Measurements from ENCODE around the gene ASB1. TPM values are rescaled to one million over a fixed set of nuclear protein-coding genes. Genes with fewer than 3 reads are reported as not detected.
"Not testable (repeated sequence)": the region's sequence is repeated elsewhere in the genome, so short reads cannot be mapped to it uniquely, and the experiment has no call there.

Gene ASB1
- total RNA-seq, 2 experiments from 2014 or later = 14.3 to 19.6 TPM

DNA sequence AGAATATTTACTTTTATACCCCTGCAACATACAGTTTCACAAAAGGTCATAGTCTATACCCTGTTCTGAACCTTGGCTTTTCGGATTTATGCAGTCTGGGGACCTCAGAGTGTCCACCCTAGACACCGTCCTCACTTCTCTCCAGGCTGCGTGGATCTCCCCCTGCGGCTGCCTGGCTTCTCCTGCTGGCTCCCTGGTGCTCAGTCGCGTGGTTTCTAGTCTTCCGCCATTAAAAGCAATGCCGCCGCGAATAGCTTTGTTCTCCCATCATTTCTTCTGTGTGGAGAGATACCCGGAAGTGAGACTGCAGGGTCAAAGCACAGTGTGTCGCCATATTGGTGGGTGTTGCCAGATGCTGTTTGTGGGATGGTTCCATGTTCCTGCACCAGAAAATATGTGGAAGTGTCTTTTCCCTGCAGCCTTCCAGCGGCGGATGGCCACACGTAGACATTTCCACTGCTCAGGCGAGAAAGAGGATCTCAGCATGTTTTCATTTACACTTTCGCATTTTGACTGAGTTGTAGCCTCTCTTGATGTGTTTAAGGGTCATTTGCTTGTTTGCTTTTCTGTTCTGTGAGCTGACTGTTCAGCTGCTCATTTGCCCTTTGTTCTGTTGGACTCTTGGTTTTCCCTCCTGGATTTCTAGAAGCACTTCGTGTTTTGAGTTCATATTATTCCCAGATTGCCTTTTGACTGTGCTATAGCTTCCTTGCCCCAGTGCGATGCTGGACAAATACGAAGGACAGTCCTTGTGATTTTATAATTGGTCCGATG, 22.9 kb upstream of the ASB1 start:
- no peak for ATAC-seq (ENCODE audit: poor library complexity)
- intact Hi-C loops (cut with DNase I, micrococcal nuclease) = no loop called here
- H3K4me1 ChIP-seq (ENCODE audit: insufficient read depth, low read length) = peaks cover 7% of the 10 kb centered on the region
- H3K4me3 Mint-ChIP-seq = no peak overlapping the region
- H3K36me3 Mint-ChIP-seq (ENCODE audit: low read depth) = peaks cover 12% of the 10 kb centered on the region
- H3K27me3 ChIP-seq (ENCODE audit: control insufficient read depth in 1 of 2, insufficient read depth in 2 of 2, low read length in 2 of 2) = no peaks in the 10 kb centered on the region
- no peak overlapping the region for H3K27ac Mint-ChIP-seq
- TF ChIP-seq, protein P1, sequence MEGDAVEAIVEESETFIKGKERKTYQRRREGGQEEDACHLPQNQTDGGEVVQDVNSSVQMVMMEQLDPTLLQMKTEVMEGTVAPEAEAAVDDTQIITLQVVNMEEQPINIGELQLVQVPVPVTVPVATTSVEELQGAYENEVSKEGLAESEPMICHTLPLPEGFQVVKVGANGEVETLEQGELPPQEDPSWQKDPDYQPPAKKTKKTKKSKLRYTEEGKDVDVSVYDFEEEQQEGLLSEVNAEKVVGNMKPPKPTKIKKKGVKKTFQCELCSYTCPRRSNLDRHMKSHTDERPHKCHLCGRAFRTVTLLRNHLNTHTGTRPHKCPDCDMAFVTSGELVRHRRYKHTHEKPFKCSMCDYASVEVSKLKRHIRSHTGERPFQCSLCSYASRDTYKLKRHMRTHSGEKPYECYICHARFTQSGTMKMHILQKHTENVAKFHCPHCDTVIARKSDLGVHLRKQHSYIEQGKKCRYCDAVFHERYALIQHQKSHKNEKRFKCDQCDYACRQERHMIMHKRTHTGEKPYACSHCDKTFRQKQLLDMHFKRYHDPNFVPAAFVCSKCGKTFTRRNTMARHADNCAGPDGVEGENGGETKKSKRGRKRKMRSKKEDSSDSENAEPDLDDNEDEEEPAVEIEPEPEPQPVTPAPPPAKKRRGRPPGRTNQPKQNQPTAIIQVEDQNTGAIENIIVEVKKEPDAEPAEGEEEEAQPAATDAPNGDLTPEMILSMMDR (IDR thresholded peaks at IDR 0.05) = no peak
- H3K9me3 Mint-ChIP-seq = no peaks in the 10 kb centered on the region
- H3K4me1 Mint-ChIP-seq (ENCODE audit: low read depth) = no peaks in the 10 kb centered on the region
- ChIA-PET POLR2A (no interaction called here), CTCF (no interaction called here)
- no peaks in the 10 kb centered on the region for H3K27me3 Mint-ChIP-seq
- no peak overlapping the region for H3K4me3 ChIP-seq (ENCODE audit: low read length)
- no peak for DNase-seq
- no peaks in the 10 kb centered on the region for H3K9me3 ChIP-seq (ENCODE audit: control insufficient read depth in 1 of 2, insufficient read depth in 1 of 2, low read length in 2 of 2)
- H3K36me3 ChIP-seq (ENCODE audit: insufficient read depth, low read length) = no peaks in the 10 kb centered on the region
- H3K27ac ChIP-seq (ENCODE audit: low read depth in 1 of 2, low read length in 2 of 2) = no peak overlapping the region

DNA sequence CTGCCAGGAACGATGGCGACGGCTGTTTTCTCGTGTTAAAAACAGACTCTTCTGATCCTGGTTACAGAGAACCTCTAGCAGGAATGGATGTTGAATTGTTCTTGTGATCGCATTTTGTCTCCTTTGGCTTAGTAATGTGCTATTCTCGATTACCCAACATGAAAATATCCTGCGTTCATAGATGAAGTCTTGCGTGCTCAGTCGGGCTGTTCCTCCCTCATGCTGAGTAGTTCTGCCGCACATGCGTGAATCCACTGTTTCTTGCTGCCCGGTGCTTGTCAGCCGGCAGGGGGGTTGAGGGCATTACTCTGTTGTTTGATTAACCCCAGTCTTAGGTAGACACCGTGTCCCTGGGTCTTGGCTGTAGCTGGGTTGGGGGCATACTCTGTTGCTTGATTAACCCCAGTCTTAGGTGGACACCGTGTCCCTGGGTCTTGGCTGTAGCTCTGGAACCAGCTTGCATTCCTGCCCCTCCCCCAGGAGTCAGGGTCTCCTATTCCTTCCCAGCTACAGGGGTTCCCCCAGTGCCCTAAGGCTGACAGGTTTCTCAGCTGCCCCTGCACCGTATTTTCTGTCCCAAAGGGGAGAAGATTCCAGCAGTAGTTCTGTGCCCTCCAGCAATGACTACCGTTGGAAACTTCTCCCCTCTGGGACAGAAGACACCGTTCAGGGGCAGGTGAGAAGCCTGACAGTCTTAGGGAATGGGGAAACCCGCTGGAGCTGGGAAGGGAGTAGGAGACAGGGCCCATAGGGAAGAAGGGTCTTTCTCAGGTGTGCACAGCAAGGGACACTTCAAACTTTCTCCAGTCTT, 22.1 kb upstream of the ASB1 start:
- no peaks in the 10 kb centered on the region for H3K27me3 ChIP-seq (ENCODE audit: control insufficient read depth in 1 of 2, insufficient read depth in 2 of 2, low read length in 2 of 2)
- no peak overlapping the region for H3K27ac Mint-ChIP-seq
- ATAC-seq (ENCODE audit: poor library complexity) (no peak), DNase-seq (no peak)
- intact Hi-C loops (cut with DNase I, micrococcal nuclease) = no loop called here
- H3K9me3 Mint-ChIP-seq = no peaks in the 10 kb centered on the region
- no peaks in the 10 kb centered on the region for H3K27me3 Mint-ChIP-seq
- H3K36me3 Mint-ChIP-seq (ENCODE audit: low read depth) = peaks cover 8% of the 10 kb centered on the region
- no peaks in the 10 kb centered on the region for H3K4me1 Mint-ChIP-seq (ENCODE audit: low read depth)
- ChIA-PET POLR2A (no interaction called here), CTCF (no interaction called here)
- H3K4me3 Mint-ChIP-seq = no peak overlapping the region
- no peaks in the 10 kb centered on the region for H3K9me3 ChIP-seq (ENCODE audit: control insufficient read depth in 1 of 2, insufficient read depth in 1 of 2, low read length in 2 of 2)
- H3K36me3 ChIP-seq (ENCODE audit: insufficient read depth, low read length) = no peaks in the 10 kb centered on the region
- H3K4me1 ChIP-seq (ENCODE audit: insufficient read depth, low read length) = peaks cover 7% of the 10 kb centered on the region
- TF ChIP-seq, protein P1 (IDR thresholded peaks at IDR 0.05) = no peak
- no peak overlapping the region for H3K4me3 ChIP-seq (ENCODE audit: low read length)
- H3K27ac ChIP-seq (ENCODE audit: low read depth in 1 of 2, low read length in 2 of 2) = no peak overlapping the region

DNA sequence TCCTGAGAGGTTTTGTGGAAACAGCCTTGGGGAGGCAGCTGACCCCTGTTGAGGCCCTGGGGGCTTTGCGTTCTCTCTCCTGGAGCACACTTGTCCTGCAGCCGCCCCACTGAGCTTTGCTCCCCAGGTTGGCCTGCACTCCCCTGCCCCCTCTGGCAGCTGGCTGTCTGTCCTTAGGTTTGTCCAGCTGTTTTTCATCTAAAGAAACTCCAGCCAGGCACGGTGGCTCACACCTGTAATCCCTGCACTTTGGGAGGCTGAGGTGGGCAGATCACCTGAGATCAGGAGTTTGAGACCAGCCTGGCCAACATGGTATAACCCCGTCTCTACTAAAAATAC, 21.5 kb upstream of the ASB1 start:
- H3K4me3 ChIP-seq (ENCODE audit: low read length); POLR2A ChIA-PET; H3K27ac Mint-ChIP-seq; H3K4me1 Mint-ChIP-seq (ENCODE audit: low read depth); H3K9me3 Mint-ChIP-seq; H3K36me3 Mint-ChIP-seq (ENCODE audit: low read depth); CTCF ChIA-PET; ATAC-seq (ENCODE audit: poor library complexity); H3K27me3 Mint-ChIP-seq; H3K27ac ChIP-seq (ENCODE audit: low read depth in 1 of 2, low read length in 2 of 2); H3K27me3 ChIP-seq (ENCODE audit: control insufficient read depth in 1 of 2, insufficient read depth in 2 of 2, low read length in 2 of 2); DNase-seq; H3K36me3 ChIP-seq (ENCODE audit: insufficient read depth, low read length); intact Hi-C loops (cut with DNase I, micrococcal nuclease); H3K9me3 ChIP-seq (ENCODE audit: control insufficient read depth in 1 of 2, insufficient read depth in 1 of 2, low read length in 2 of 2); H3K4me3 Mint-ChIP-seq; H3K4me1 ChIP-seq (ENCODE audit: insufficient read depth, low read length): not testable (repeated sequence)

Measured in CD4-positive, alpha-beta T cell (primary cell).